Activated CD4-positive, alpha-beta T cell treated with anti-CD3 and anti-CD28 coated beads, Interleukin-2, Interleukin-4, amounts not matched to agents 100 ng/mL and 50 ng/mL, durations not matched to agents 16 hours and 8 hours (primary cell): ENCODE results near the gene DGLUCY.
"Not testable (repeated sequence)": the region's sequence is repeated elsewhere in the genome, so short reads cannot be mapped to it uniquely, and the experiment has no call there.

Source experiments
- DNase-seq: peaks from one replicate; pipeline ENCODE4 v3.0.0-alpha.2; 2020; ENCODE audit warnings: low spot score

Gene DGLUCY

GRCh38 chr14:91211017-91211416 lies 97.1 kb downstream of the DGLUCY start:
- DNase-seq = no peak

- no peak for DNase-seq
These were observed 100.4 kb downstream of the DGLUCY start for GRCh38 chr14:91214306-91214705.

GRCh38 chr14:91215381-91215780 lies 101.5 kb downstream of the DGLUCY start:
- DNase-seq = no peak

- DNase-seq = no peak
These were observed 102.9 kb downstream of the DGLUCY start for GRCh38 chr14:91216731-91217226.

- no peak for DNase-seq
These were observed 104.1 kb downstream of the DGLUCY start for GRCh38 chr14:91218014-91218413.

GRCh38 chr14:91219517-91220389 lies 105.9 kb downstream of the DGLUCY start:
- no peak for DNase-seq

GRCh38 chr14:91220581-91221000 lies 106.7 kb downstream of the DGLUCY start:
- no peak for DNase-seq

GRCh38 chr14:91221270-91221669 lies 107.4 kb downstream of the DGLUCY start:
- no peak for DNase-seq

GRCh38 chr14:91223028-91223783 lies 109.3 kb downstream of the DGLUCY start:
- no peak for DNase-seq

GRCh38 chr14:91225025-91225424 lies 111.2 kb downstream of the DGLUCY start:
- no peak for DNase-seq

GRCh38 chr14:91226360-91226759 lies 112.5 kb downstream of the DGLUCY start:
- not testable (repeated sequence) for DNase-seq

- peak; percentile 77 for DNase-seq
These were observed 113.3 kb downstream of the DGLUCY start for GRCh38 chr14:91227183-91227628.

GRCh38 chr14:91228112-91229004 lies 114.5 kb downstream of the DGLUCY start:
- DNase-seq = peak; percentile 95

- DNase-seq = no peak
These were observed 115.1 kb downstream of the DGLUCY start for GRCh38 chr14:91229005-91229382.

GRCh38 chr14:91229743-91230200 lies 115.9 kb downstream of the DGLUCY start:
- DNase-seq = peak; percentile 95

- DNase-seq = peak; percentile 62
These were observed 116.6 kb downstream of the DGLUCY start for GRCh38 chr14:91230397-91231035.

GRCh38 chr14:91231446-91231845 lies 117.6 kb downstream of the DGLUCY start:
- DNase-seq = no peak

- DNase-seq = no peak
These were observed 118.2 kb downstream of the DGLUCY start for GRCh38 chr14:91232052-91232451.

GRCh38 chr14:91232603-91233002 lies 118.7 kb downstream of the DGLUCY start:
- no peak for DNase-seq

- DNase-seq = no peak
These were observed 120.3 kb downstream of the DGLUCY start for GRCh38 chr14:91233936-91234790.
